IPS DF 4.7 (cell line): ENCODE results near the gene PRX.
A peak's percentile ranks its signal among the peaks of the same experiment; 100 is the strongest.
"Not testable (repeated sequence)": the region's sequence is repeated elsewhere in the genome, so short reads cannot be mapped to it uniquely, and the experiment has no call there.

Experiments used
- DNase-seq: peaks from one replicate; pipeline ENCODE4 v3.0.0-alpha.2; 2013; ENCODE audit warnings: low spot score; ENCODE audit errors: extremely low read depth

PRX gene

GRCh38 chr19:40416918-40417642 is 3.9 kb upstream of the PRX start:
- DNase-seq = no peak

DNA sequence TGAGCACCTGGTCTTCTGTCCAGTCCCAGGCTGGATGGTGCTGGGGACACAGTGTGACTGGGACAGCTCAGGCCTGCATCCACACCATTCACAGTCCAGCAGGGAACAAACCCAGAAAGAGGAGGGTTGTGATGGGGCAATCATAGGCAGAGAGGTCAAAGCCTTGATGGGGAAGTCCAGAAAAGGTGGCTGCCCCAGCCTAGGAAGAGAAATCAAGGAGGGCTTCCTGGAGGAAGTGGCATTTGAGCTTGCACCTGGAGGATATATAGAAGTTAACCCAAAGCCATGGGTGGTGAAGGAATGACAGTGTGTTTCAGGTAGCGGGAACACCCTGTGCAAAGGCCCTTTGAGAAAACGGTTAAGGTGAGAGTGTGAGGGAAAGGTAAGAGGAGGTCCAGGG is 2.6 kb upstream of the PRX start:
- no peak for DNase-seq

- no peak for DNase-seq
Measured at GRCh38 chr19:40414542-40415535, 1.7 kb upstream of the PRX start.

- DNase-seq = no peak
Measured at GRCh38 chr19:40412866-40413265, 312 bp downstream of the PRX start.

- no peak for DNase-seq
Measured at GRCh38 chr19:40411958-40412499, 1.1 kb downstream of the PRX start.

GRCh38 chr19:40411125-40411842 is 1.9 kb downstream of the PRX start:
- DNase-seq = no peak

- DNase-seq = no peak
Measured at GRCh38 chr19:40410030-40410389, 3.2 kb downstream of the PRX start.

DNA sequence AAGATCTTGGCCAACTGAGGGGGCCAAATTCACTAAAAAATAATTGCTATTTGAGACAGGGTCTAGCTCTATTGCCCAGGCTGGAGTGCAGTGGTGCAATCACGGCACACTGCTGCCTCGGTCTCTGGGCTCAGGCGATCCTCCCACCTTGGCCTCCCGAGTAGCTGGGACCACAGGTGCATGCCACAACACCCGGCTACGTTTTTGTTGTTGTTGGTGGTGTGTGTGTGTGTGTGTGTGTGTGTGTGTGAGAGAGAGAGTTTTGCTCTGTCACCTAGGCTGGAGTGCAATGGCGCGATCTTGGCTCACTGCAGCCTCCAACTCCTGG is 4.6 kb downstream of the PRX start:
- not testable (repeated sequence) for DNase-seq

- no peak for DNase-seq
Measured at GRCh38 chr19:40407714-40408597, 5.2 kb downstream of the PRX start.

DNA sequence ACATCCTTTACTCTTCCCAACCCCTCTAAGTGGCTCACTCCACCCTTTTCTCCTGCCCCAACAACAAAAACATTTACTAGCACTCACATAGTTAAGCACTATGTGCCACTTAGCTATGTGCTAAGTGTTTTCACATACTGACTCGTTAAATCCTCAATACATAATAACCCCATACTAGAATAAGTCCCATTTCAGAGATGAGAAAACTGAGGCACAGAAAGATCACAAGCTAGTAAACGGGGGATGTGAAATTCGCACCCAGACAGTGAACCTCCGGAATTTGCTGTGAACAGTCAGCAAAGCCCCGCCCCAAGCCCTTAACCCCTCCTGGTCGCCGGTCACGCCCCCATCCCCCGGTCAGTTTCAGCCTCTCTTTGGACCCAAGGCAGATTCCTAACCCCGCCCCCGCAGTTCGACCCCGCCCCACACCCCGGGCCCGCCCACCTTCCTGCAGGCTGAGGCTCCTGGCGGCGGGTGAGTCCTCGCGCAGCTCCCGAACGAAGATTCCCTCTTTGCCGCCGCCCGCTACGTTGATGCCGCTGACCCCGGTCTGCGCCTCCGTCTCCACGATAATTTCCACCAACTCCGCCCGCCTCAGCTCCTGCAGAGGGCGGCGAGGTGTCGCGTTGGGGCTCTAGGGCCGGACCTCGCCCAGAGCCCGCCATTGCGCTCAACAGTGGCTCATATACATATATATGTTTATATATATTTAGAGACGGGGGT is 9.8 kb downstream of the PRX start:
- no peak for DNase-seq

DNA sequence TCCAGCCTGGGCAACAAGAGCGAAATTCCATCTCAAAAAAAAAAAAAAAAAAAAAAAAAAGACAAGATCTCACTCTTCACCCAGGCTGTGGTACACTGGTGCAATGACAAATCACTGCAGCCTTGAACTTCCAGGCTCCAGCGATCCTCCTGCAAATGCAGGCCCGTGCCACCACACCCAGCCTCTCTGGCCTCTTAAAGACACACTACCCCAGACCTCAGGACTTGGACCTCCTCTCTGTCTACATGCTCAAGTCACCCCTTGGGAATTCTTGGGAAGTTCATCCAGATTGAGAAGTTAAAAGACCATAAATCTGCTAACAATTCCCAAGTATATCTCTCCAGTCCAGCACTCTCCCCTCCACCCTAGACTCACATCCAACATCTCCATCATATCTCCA is 12.6 kb downstream of the PRX start:
- no peak for DNase-seq

- DNase-seq = peak; percentile 64
Measured at GRCh38 chr19:40398417-40399131, 14.6 kb downstream of the PRX start.

DNA sequence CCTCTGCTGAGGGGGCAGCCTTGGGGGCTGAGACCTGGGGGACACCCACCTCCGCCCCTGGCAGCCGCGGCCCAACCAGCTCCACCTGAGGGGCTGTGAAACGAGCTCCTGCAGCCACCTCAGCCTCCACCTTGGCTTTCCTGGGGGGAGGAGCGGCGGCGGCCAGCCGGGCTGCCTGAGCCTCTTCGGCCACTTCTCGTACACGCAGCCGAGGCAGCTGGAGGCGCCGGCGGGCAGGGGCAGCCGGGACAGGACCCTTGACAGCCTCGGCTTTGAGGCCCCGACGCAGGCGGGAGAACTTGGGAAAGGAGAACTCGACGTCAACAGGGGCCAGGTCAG is 15.6 kb downstream of the PRX start:
- no peak for DNase-seq

DNA sequence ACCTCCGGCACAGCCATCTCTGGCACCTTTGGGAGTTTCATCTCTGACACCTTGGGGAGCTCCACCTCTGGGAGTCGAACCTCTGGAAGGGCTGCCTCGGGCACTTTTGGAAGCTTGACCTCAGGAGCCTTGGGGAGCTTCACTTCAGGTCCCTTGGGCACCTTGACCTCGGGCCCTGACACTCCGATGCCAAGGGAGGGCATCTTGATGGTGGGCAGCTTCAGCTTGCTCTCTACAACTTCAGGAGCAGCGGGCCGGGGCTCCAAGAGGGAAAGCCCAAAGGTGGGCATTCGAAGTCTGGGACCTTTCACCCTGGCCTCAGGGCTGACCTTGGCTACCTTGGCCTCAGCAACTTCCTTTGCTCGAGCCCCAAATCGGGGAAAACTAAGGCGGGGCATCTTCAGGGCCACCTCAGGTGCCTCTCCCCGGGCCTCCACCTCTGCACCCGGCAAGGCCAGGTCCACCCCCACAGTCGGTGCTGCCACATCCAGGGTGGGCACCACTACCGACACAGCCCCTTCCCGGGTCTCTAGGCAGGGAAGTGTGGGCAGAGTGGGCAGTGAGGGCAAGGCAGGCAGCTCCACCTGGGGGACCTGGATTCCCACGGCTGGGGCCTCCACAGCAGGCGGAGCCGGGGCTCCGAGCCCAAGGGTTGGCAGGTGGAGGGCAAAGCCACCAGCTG is 16.2 kb downstream of the PRX start:
- DNase-seq = no peak

GRCh38 chr19:40395956-40396355 is 17.2 kb downstream of the PRX start:
- DNase-seq = no peak

- DNase-seq = no peak
Measured at GRCh38 chr19:40394816-40395210, 18.4 kb downstream of the PRX start.

- DNase-seq = no peak
Measured at GRCh38 chr19:40393894-40394815, 19.0 kb downstream of the PRX start.
